GM21367 (cell line): ENCODE results near the gene FOXJ3.

Source experiments
- ATAC-seq: cut with Tn5 transposase; IDR thresholded peaks from one replicate; pipeline ENCODE4 v1.9.1; 2021; ENCODE audit not compliant: unreplicated experiment

FOXJ3 gene

DNA sequence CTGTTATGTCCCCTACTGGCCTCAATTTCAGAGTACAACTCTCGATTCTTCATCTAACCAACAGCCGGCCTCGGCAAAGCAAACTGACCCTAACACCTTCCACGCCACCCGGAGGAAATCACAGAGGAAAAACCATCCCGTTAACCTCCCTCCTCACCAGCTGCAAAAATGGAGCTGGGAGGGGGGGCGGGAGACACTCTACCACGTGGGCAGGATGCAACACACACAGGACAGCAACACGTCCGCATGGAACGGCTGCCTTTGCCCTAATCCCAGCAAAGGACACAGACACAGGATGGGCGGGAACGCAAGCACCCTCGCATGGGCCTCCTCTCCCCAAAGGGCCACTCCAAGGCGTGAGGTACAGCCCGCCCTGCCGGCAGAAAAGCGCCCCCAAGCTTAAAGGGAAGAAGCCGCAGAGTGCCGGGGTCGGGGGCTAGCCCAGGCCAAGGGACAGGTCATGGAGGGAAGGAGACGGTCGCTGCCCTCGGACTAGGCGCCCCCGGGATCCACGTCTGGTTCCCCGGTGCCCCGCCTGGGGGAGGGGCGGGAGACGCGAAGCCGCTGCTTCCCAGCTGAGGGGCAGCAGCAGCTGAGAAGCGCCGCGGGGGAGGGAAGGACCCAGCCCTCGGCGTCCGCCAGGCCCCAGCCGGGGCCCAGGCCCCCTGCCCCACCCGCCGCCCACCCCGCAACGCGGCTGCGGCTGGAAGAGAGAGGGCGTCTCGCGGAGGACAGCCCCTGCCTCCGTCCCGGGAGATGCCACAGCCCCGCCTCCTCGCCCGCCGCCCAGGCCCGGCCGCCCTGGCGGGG is 590 bp downstream of the FOXJ3 start:
- peak; percentile 41 for ATAC-seq

DNA sequence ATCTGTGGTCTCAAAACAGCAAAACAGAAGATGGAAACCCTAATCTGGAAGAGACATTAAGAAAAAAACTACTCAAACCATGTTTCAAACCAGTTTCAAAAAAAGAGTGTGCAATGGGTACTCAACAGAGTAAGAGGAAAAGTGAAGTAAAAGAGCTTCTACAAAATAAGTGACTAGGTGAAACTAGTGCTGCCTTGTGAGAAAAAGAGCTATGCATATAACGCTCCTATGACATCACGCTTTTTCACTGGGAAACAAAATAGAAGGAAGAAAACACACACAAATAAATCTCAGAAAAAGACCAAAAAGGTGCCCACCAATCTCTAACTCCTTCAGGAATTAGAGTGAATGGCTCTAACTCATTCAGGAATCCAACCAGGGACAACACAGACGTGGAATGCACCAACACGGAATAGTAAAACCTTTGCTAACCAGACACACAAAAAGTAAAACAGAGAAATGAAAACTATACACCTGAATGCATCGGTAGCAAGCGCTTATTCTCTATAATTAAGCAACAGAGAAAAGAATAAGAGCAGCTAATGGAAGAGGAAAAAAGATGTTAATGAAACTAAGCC is 1.3 kb downstream of the FOXJ3 start:
- ATAC-seq, result no peak

DNA sequence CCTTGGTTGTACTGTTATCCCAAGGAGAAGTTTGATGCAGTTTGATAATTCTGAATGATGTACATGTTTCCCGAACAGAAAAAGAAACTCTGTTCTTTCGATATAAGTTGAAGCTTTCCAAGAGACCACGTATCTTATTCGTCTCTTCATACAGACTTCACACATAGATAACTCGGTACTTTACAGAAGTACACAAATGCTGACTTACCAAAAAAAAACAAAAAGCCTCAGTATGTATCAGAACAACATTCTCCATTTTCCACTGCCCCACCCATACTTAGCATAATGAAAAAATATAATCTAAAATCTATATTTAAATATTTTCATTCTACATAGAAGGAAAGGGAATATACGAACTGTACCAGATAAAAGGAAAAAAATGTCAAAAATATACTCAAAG is 2.2 kb downstream of the FOXJ3 start:
- no peak for ATAC-seq

DNA sequence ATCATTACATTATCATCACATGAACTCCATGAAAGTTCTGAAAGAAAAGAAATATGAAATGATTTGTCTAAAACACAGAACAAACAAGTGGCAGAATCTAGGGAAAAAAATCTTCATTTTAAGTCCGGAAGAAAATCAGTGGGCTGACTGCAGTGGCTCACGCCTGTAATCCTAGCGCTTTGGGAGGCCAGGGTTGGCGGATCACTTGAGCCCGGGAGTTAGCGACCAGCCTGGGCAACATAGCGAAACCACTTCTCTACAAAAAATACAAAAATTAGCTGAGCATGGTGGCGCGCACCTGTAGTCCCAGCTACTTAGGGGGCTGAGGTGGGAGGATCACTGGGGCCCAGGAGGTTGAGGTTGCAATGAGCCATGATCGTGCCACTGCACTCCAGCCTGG is 4.8 kb downstream of the FOXJ3 start:
- ATAC-seq, result no peak

DNA sequence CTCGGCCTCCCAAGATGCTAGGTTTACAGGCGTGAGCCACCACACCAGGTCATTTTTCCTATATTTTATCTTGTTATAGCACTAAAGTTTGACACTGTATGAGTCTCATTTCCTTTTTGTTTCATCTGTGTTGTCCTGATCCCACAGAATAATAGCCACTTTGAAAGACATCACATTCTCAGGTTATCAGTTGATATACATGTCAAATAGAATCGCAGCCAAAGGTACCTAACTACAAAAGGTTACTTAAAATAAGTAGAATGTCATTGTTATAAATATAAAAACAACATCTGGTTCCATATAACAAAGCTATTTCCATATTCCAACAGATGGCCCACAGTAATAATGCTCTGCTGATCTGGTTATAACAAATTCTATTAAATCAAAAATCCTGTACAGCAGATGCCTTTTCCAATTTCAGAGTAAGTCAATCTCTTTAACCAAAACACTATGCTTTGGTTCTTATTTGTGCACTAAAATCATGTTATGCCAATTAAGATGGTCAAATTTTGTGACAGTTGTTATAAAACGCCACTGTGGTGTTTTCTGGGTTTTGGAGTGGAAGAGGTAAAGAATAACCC is 6.0 kb downstream of the FOXJ3 start:
- ATAC-seq, result no peak

DNA sequence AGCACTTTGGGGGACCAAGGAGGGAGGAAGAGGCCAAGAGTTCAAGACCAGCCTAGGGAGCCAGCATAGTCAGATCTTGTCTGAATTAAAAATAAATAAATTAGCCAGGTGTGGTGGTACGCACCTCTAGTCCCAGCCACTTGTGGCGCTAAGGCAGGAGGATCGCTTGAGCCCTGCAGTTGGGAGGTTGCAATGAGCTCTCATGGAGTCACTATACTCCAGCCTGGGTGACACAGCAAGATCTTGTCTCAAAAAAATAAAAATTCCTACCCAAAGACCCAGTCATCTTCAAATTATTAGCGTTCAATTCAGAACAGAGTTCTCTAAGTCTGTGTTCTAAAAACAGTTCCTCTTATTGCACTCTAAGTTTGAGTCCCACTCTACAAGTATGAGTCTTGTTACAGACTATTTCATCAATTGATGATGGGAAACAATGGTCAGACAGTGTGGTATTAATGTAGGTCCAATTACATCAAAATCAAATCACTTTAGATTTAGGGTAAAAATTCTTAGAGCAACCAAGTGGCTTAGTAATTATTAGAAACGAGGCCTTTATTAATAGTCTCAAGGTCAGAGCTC is 6.9 kb downstream of the FOXJ3 start:
- no peak for ATAC-seq

DNA sequence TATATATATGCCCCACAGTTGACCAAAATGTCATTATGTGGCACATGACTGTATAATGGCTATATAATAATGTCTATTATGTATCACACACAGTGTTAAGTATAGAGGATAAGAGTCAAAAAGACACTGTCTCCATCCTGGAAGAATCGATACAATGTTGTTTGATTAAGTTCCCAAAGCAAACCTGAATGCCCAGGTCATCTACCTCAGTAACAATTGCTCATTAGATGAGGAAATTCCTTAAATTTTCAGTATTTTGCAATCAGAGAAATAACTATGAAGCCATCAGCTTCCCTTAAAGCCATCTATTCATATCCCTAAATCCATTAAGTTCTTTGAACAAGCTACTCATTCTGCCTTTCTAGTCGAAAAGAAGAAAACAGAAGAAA is 10.0 kb downstream of the FOXJ3 start:
- no peak for ATAC-seq

DNA sequence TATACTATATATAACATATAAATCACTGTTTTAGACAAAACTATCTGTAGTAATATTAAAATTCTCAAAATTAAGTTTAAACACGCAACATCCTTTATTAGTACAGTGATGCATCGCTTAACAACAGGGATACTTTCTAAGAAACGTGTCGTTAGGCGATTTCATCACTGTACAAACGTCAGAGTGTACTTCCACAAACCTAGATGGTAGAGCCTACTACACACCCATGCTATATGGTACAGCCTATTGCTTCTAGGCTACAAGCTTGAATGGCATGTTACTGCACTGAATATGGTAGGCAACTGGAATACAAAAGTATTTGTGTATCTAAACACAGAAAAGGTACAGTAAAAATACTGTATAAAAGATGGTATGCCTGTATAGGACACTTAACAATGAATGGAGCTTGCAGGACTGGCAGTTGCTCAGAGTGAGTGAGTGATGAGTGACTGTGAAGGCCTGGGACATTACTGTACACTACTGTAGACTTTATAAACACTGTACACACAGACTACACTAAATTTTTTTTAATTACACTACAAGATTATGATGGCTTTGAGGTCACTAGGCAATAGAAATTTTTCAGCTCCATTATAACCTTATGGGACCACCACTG is 10.5 kb downstream of the FOXJ3 start:
- no peak for ATAC-seq

DNA sequence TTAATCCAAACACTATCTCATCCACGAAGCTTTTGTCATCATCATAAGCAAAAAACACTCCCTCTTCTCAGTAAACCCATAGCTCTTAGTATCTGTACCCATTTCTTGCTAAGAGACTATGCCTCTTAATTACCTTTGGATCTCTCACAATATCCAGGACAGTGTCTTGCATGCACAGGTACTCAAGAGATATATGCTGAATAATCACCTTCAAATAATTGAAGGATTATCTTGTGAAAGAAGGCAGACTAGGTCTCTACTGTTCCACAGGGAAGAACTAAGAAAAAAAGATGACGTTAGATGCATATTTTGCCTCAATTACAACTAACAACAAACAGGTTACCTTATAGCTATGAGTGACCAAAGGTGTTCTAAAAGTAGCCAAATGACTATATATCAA is 11.5 kb downstream of the FOXJ3 start:
- ATAC-seq, result no peak

DNA sequence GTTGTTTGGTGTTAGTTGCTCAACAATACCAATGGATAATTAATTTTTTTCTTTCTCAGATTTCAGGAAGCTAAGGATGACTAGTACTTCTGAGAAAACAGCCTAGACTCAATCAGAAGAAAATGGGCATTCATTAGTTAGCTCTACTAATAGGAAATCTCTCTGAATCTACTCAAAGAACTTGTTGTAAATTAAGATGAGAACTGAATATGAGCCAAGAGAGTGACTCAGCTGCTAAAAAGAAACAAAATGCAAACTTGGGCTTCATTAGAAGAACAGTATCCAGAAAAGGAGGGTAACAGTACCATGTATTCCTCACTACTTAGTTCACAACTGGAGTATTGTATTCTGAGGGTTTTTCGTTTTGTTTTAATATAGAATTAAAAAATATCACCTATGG is 12.5 kb downstream of the FOXJ3 start:
- no peak for ATAC-seq

DNA sequence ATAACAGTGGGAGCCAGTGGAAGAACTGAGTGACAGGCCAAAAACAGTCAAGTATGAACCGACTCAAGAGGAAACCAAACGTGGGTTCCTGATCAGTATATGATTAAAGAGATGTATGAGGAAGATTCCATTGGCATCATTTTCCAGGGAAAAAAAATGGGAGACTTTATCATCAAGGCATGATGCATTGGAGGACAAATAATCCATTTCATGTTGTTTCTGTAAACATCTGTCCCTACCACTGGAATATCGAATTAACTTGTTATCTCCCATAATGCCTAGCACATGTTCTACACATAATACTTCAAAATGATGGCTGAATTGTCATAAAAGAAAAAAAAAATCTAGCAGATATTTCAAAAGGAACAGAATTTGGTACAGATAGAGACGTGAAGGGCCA is 13.3 kb downstream of the FOXJ3 start:
- ATAC-seq, result no peak

DNA sequence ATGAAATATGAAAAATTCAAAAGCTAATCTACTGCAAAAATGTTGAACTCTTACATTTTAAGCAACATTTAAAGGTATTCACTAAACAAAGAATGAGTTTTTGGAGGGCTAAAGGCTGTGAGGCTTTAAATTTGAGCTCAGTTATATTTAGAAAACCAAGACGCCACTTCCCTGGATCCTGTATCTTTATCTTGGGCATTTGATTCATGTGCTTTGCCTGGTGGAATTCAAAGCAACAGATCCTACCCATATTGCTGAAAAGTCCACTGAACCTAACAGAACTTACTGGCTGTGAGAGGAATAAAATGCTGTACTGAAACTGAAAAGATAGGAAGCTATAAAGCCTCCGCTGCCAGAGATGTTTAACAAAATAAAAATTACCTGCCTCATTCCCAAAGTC is 14.3 kb downstream of the FOXJ3 start:
- no peak for ATAC-seq

DNA sequence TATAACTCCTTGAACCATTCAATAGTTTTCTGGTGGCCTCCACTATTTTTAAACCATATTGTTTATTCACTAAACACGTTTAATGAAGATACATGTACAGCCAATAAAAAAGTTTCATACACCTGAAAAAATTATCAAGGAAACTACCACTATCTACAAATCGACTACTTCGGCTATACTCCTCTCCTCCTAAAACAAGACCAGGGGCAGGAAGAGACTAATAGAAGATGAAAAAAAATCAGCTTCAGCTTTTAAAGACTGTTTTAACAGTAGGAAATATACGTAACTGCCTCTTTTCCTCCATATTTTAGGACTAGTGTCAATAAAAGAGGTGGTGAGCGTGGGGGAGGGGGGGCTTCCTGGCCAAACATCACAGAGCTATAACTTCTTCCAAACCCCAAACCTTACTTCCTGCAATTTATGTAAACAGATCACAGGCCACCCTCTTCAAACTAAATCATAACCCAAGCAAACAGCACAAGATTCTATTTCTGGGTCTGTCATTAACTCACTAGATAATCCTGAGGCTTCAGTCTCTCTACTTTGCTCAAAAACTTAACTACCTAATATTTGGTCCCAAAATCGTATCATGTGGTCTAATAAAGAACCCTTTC is 15.1 kb downstream of the FOXJ3 start:
- ATAC-seq, result no peak

DNA sequence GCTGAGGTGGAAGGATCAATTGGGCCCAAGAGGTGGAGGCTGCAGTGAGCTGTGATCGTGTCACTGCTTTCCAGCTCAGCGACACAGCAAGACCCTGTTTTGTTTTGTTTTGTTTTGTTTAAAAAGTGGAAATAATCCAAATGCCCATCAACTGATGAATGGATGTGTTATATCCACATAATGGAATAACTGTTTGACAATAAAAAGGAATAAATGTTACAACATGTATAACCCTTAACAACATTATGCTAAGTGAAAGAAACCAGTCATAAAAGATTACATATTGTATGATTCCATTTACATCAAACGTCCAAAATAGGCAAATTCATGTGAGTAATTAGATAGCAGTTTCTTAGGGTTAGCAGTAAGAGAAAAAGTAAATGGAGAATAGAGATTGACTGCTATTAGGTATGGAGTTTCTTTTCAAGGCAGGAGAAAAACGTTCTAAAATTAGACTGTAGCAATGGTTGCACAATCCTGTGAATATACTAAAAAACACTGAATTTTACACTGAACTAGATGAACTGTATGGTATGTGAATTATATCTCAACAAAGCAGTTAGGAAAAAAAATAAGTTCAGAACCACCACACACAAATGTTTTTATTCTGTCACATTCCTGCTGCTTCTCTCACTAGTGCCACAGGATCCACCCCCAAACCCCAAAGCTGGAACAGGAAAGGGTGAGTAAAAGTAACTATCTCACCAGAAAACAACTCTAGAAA is 15.7 kb downstream of the FOXJ3 start:
- no peak for ATAC-seq

DNA sequence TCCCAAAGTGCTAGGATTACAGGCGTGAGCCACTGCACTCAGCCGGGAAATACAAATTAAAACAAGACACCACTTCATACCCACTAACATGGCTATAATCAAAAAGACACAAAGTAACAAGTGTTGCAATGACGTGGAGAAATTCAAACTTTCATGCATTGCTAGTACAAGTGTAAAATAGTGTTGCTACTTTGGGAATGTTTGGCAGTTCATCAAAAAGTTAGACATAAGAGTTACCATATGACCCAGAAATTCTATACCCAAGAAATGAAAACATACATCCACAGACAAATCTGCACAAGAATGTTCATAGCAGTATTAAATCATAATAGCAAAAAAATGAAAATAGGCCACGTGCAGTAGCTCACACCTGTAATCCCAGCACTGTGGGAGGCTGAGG is 16.4 kb downstream of the FOXJ3 start:
- ATAC-seq, result no peak

DNA sequence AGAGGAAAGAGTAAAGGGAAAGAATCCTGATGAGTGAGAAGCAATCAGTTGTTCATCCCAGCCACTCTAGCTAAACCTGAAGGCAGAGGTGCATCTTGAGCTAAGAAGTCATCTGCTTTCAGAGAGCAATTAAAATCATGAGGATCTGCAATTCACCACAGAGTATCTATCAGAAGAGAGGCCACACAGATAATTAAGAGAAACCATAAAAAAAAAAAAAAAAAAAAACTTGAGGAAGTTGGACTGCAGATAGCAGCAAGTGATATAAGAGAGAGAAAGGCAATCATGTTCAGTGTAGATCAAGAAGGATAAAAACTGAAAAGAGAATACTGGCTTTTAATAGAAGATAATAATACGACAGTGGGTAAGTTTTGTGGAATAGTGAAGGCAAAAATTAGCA is 17.7 kb downstream of the FOXJ3 start:
- ATAC-seq, result no peak

DNA sequence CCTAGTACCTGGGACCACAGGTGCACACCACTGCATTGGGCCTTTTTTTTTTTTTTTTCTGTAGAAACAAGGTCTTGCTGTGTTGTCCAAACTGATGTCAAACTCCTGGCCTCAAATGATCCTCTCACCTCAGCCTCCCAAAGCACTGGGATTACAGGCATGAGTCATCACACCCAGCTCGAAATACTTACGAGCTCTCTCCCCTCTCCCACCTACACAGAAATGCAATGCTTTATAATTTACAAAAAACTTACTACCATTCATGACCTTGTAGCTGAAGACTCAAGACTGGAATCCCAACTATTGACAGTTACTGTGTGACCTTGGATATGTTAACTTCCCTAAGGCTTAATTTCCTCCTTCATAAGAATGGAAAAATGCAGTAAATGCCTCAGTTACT is 18.7 kb downstream of the FOXJ3 start:
- ATAC-seq, result no peak

DNA sequence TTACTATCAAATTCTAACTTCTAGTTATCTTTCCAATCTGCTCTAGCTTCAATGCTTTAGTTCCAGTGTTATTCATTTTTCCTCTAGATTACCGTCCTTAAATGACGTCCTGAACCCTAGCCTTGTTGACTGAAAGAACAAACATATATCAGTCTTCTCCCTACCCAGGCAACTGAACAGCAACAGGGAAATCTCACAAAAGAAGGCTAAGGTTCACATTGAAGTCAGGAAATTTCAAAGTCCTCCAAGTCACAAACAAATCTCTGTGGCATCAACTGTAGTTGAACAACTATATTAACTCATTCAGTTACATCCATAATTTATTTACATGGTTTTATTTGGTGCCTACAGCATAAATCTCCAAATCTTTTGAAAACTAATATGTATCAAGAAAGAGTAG is 19.5 kb downstream of the FOXJ3 start:
- ATAC-seq, result no peak

DNA sequence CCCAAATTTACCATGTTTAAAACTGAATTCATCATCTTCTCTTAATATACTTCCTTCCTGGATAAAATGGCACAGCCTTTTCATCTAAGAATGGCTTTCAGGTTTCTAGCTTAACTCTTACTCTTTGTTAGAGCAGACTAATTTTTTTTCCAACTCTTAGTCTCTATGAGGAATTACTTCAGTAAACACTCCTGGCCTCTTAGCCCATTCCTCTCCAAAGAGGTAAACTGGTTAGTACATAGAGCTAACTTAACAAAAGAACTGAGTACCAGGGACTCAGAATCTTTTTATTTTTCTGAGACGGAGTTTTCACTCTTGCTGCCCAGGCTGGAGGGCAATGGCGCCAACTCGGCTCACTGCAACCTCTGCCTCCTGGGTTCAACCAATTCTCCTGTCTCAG is 21.1 kb downstream of the FOXJ3 start:
- ATAC-seq, result no peak

DNA sequence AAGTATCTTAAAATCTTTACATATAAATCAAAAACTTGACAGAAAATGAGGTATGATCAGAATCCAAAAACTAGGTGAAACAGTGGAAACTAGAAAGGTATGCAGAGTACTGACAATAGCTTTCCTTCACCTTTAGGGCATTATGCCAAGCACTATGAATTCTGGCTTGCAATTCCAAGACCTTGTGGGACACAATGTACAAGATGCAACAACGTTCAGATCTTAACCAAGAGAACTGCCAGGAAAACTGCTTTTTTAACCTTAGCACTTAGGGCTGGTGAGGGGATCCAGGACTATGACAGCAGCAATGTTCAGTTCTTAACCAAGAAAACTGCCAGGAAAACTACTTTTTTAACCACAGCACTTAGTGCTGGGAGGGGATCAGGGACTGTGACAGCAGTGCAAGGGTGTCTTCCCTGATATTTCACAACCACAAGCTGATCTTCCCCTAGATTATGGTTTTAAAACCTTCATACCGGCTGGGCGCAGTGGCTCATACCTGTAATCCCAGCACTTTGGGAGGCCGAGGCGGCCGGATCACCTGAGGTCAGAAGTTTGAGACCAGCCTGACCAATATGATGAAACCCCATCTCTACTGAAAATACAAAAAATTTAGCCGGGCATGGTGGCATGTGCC is 22.3 kb downstream of the FOXJ3 start:
- ATAC-seq, result no peak
